Lung (tissue), 12 donors: Measurements from ENCODE around the gene PPOX. TPM values are rescaled to one million over a fixed set of nuclear protein-coding genes. Genes with fewer than 3 reads are reported as not detected.

Source experiments
- ATAC-seq: fragments of 200-7000 bp; cut with Tn5 transposase; one replicate; pipeline ENCODE4 v1.9.1; 2020; ENCODE audit warnings: moderate number of reproducible peaks; ENCODE audit not compliant: insufficient read depth, low FRiP score
- DNase-seq, 3 donors: peaks; one replicate each; pipeline ENCODE4 v3.0.0-alpha.2; 2013 to 2017
- H3K27ac ChIP-seq, 2 donors: one replicate each; pipeline ENCODE4 v1.5.1; 2013; ENCODE audit warnings: mild to moderate bottlenecking in 2 of 2, moderate library complexity in 2 of 2, control low read depth in 1 of 2, inconsistent platforms in 1 of 2, low read depth in 1 of 2, low read length in 1 of 2
- H3K27me3 ChIP-seq, 3 donors: one replicate each; pipeline ENCODE4 v1.5.1; 2013; ENCODE audit warnings: low read length in 2 of 3; ENCODE audit not compliant: control insufficient read depth in 3 of 3, insufficient read depth in 3 of 3
- H3K36me3 ChIP-seq, 4 donors: one replicate each; pipeline ENCODE4 v1.5.1; 2013; ENCODE audit warnings: low read length in 4 of 4, mild to moderate bottlenecking in 1 of 4, moderate library complexity in 1 of 4; ENCODE audit not compliant: control insufficient read depth in 4 of 4, insufficient read depth in 4 of 4
- H3K4me1 ChIP-seq, 5 donors: one replicate each; pipeline ENCODE4 v1.5.1; 2013; ENCODE audit warnings: low read length in 5 of 5, mild to moderate bottlenecking in 2 of 5, moderate library complexity in 1 of 5; ENCODE audit not compliant: control insufficient read depth in 5 of 5, insufficient read depth in 5 of 5
- H3K4me3 ChIP-seq: one replicate; pipeline ENCODE4 v1.5.1; 2013; ENCODE audit warnings: mild to moderate bottlenecking, control low read depth, moderate library complexity
- H3K9ac ChIP-seq, 2 donors: one replicate each; pipeline ENCODE4 v1.5.1; 2013; ENCODE audit warnings: low read length in 2 of 2, control low read depth in 1 of 2; ENCODE audit not compliant: insufficient read depth in 1 of 2
- H3K9me3 ChIP-seq, 4 donors: one replicate each; pipeline ENCODE4 v1.5.1; 2013; ENCODE audit warnings: low read length in 3 of 4, mild to moderate bottlenecking in 1 of 4, moderate library complexity in 1 of 4; ENCODE audit not compliant: control insufficient read depth in 4 of 4, insufficient read depth in 3 of 4
- CTCF ChIP-seq: IDR thresholded peaks from 2 replicates; pipeline ENCODE4 v1.5.1; 2012; ENCODE audit warnings: mild to moderate bottlenecking; ENCODE audit errors: control extremely low read depth, extremely low read depth
- WGBS, 2 donors: extraction: QIAGEN DNeasy Blood & Tissue Kit; methylation state at CpG; one replicate each; pipeline ENCODE4 v1.1.7; 2013; 5-methylcytosine and 5-hydroxymethylcytosine counted together
- polyA plus RNA-seq, 2 donors: library from polyadenylated mRNA; stranded (reverse); fragments of 200-250 nt; gene quantifications; one replicate each; pipeline ENCODE4 v1.2.1, GENCODE V29; 2013
- total RNA-seq, 2 donors: library from RNA; depleted of rRNA in 1 of 2; stranded (reverse); fragments of >200 nt in 1 of 2; gene quantifications; one replicate each; pipeline ENCODE4 v1.2.1, GENCODE V29; 2014 to 2021
- donor health status: control.
- donor health status: control.
- donor health status: Bipolar disorder and iron deficiency.
- donor health status: healthy.
- donor health status: DM: yes; HTN: yes; CAD: no.

PPOX gene
- total and polyA plus RNA-seq, 4 donors: 14.8 to 34.1 (median 33.0) TPM

- 0 to 1% methylated on average over 33 of the region's 33 CpGs for WGBS, 2 donors
- peak; percentile 91 for ATAC-seq
- Histone ChIP-seq H3K27ac (peak within 1 kb of the TSS; percentile 94 to 99), H3K9ac (peak within 1 kb of the TSS; percentile 75 to 99), H3K9me3 (no peaks in the 10 kb centered on the region), H3K36me3 (peaks cover 0 to 13% (median 5%) of the 10 kb centered on the region in 4 donors), H3K4me3 (peak within 1 kb of the TSS; percentile 54), H3K27me3 (no peaks in the 10 kb centered on the region), H3K4me1 (peaks cover 0 to 11% (median 3%) of the 10 kb centered on the region in 5 donors)
- no peak for TF ChIP-seq CTCF
- DNase-seq: peak; percentile 87 to 94 (median 94)
Measured at GRCh38 chr1:161153682-161154337, 12.4 kb upstream of the PPOX start, which contains the start of gene UFC1. Gene UFC1 (plus strand): TSS chr1:161153978. CDS start chr1:161153998, 20 bp downstream.

- no peaks in the 10 kb centered on the region for H3K9me3 ChIP-seq
- DNase-seq (no peak), ATAC-seq (no peak)
- TF ChIP-seq CTCF: no peak
- H3K27me3 ChIP-seq: no peaks in the 10 kb centered on the region
- H3K36me3 ChIP-seq: peaks cover 2 to 24% (median 9%) of the 10 kb centered on the region in 4 donors
- WGBS, 2 donors: 89 to 96% methylated on average over 1 of the region's 1 CpG
- H3K27ac ChIP-seq: no peak overlapping the region
- H3K4me1 ChIP-seq: peaks cover 4 to 27% (median 8%) of the 10 kb centered on the region in 5 donors
- H3K4me3 ChIP-seq: no peak overlapping the region
- H3K9ac ChIP-seq: no peak overlapping the region
Measured at GRCh38 chr1:161157867-161158266, 8.4 kb upstream of the PPOX start.

- TF ChIP-seq CTCF: no peak
- no peak for ATAC-seq
- H3K9ac ChIP-seq: peak overlapping the region in 1 of 2 donors; percentile 74
- H3K4me3 ChIP-seq: peak overlapping the region; percentile 93
- H3K9me3 ChIP-seq: no peaks in the 10 kb centered on the region
- no peaks in the 10 kb centered on the region for H3K27me3 ChIP-seq
- H3K4me1 ChIP-seq: peaks cover 4 to 27% (median 8%) of the 10 kb centered on the region in 5 donors
- 66 to 70% methylated on average over 9 of the region's 9 CpGs for WGBS, 2 donors
- no peak for DNase-seq
- peaks cover 2 to 25% (median 11%) of the 10 kb centered on the region in 4 donors for H3K36me3 ChIP-seq
- peak overlapping the region; percentile 76 to 95 for H3K27ac ChIP-seq
Measured at GRCh38 chr1:161158316-161159010, 7.8 kb upstream of the PPOX start.
